K562 (cell line): Measurements from ENCODE around the gene DIP2A. TPM values are rescaled to one million over a fixed set of nuclear protein-coding genes. Genes with fewer than 3 reads are reported as not detected.

ENCODE experiments used
- ATAC-seq: fragments of 200-7000 bp; cut with Tn5 transposase; 3 replicates; pipeline ENCODE4 v1.9.1; 2020; ENCODE audit warnings: moderate library complexity
- BruUV-seq: library from RNA; stranded (reverse); fragments of 400-500 nt; replicated peaks from 2 replicates; lab custom pipeline; 2021; lab: Mats Ljungman, UMichigan
- CTCF ChIA-PET: fragments of 300-600 bp; formaldehyde crosslinking; extraction: SDS; loops from one replicate; lab custom pipeline; 2021; ENCODE audit warnings: low intra/inter-chr PET ratio; lab: Yijun Ruan, JAX
- POLR2A ChIA-PET: fragments of 300-600, 350-650 bp; sonication (Branson Sonifier 250); formaldehyde crosslinking; extraction: SDS; loops from one replicate; lab custom pipeline; 2021; ENCODE audit warnings: antibody characterized with exemption, inconsistent platforms; lab: Yijun Ruan, JAX
- DNase-seq, 4 experiments: peaks; one replicate each; pipeline versions ENCODE4 v3.0.0 to v3.0.0-alpha.2; 2011 to 2018; ENCODE audit warnings: low spot score in 3 of 4, mixed read lengths in 3 of 4; ENCODE audit errors: extremely low read depth in 1 of 4
- FAIRE-seq: peaks from 2 replicates; lab custom pipeline; 2011; peaks lifted over from hg19 to GRCh38; lab: Jason Lieb, UNC
- H2AFZ ChIP-seq: 2 replicates; pipeline ENCODE4 v1.6.0; 2011; ENCODE audit warnings: low read depth, low read length, control low read depth, inconsistent platforms
- H3K27ac ChIP-seq: fragments of 200-600 bp; 3 replicates; pipeline ENCODE4 v1.8.0; 2011; ENCODE audit warnings: low read depth, mild to moderate bottlenecking, control low read depth, inconsistent platforms, low read length, moderate library complexity, mixed read lengths; ENCODE audit errors: extremely low read depth
- H3K27me3 ChIP-seq, 2 experiments: fragments of 300-600 bp in 1 of 2; 2 replicates in 1 of 2; 3 replicates in 1 of 2; pipeline versions ENCODE4 v1.6.0 to v1.8.0; 2011; ENCODE audit warnings: inconsistent platforms in 2 of 2, low read length in 2 of 2, mild to moderate bottlenecking in 1 of 2, mixed read lengths in 1 of 2, moderate library complexity in 1 of 2; ENCODE audit not compliant: control insufficient read depth in 2 of 2, insufficient read depth in 2 of 2
- H3K36me3 ChIP-seq: fragments of 300-600 bp; 3 replicates; pipeline ENCODE4 v1.8.0; 2011; ENCODE audit warnings: mild to moderate bottlenecking, low read length, inconsistent platforms; ENCODE audit not compliant: control insufficient read depth, insufficient read depth
- H3K4me1 ChIP-seq, 2 experiments: fragments of 200-600 bp in 1 of 2; replicated peaks in 1 of 2; 2 replicates in 1 of 2; 3 replicates in 1 of 2; pipeline versions ENCODE4 v1.5.1 to v1.8.0; 2011; ENCODE audit warnings: inconsistent platforms in 2 of 2, low read length in 2 of 2, mild to moderate bottlenecking in 1 of 2, mixed read lengths in 1 of 2, moderate library complexity in 1 of 2; ENCODE audit not compliant: control insufficient read depth in 2 of 2, insufficient read depth in 2 of 2
- H3K4me2 ChIP-seq: 2 replicates; pipeline ENCODE4 v1.6.1; 2011; ENCODE audit warnings: low read length, control low read depth, inconsistent platforms, mixed read lengths; ENCODE audit not compliant: insufficient read depth
- H3K4me3 ChIP-seq: fragments of 200-600 bp; sonication (generic), shearing (Covaris generic); 2 replicates; pipeline ENCODE4 v1.5.1; 2016; ENCODE audit warnings: control low read depth, inconsistent platforms
- H3K79me2 ChIP-seq: fragments of 200-600 bp; 3 replicates; pipeline ENCODE4 v1.8.0; 2011; ENCODE audit warnings: low read length, inconsistent platforms; ENCODE audit not compliant: control insufficient read depth, insufficient read depth
- H3K9ac ChIP-seq, 2 experiments: 2 replicates each; pipeline versions ENCODE4 v1.6.0 to v1.6.1; 2011; ENCODE audit warnings: low read depth in 2 of 2, low read length in 2 of 2, control low read depth in 1 of 2, inconsistent platforms in 1 of 2, mild to moderate bottlenecking in 1 of 2, mixed read lengths in 1 of 2; ENCODE audit not compliant: insufficient read depth in 1 of 2
- H3K9me1 ChIP-seq: one replicate; pipeline ENCODE4 v1.6.0; 2011; ENCODE audit warnings: inconsistent platforms, mild to moderate bottlenecking, low read length, moderate library complexity; ENCODE audit not compliant: control insufficient read depth, insufficient read depth
- H3K9me3 ChIP-seq: replicated peaks from 2 replicates; pipeline ENCODE4 v1.5.1; 2011; ENCODE audit warnings: low read depth, low read length, inconsistent platforms; ENCODE audit not compliant: control insufficient read depth, insufficient read depth
- H4K20me1 ChIP-seq: replicated peaks from 2 replicates; pipeline ENCODE4 v1.6.1; 2011; ENCODE audit warnings: low read length, inconsistent platforms, mixed read lengths; ENCODE audit not compliant: control insufficient read depth, insufficient read depth
- BACH1 ChIP-seq: fragments of 200-800 bp; sonication (Bioruptor generic); IDR thresholded peaks from 2 replicates; pipeline ENCODE4 v1.6.1; 2016; ENCODE audit warnings: missing genetic modification characterization, missing compliant biosample characterization
- DLX4 ChIP-seq: fragments of 250-450 bp; sonication (Bioruptor Pico); IDR thresholded peaks from 2 replicates; pipeline ENCODE4 v1.6.1; 2021; ENCODE audit warnings: mild to moderate bottlenecking
- NELFE ChIP-seq: IDR thresholded peaks from 2 replicates; pipeline ENCODE4 v1.6.1; 2011; ENCODE audit warnings: mild to moderate bottlenecking; ENCODE audit not compliant: insufficient read depth, insufficient read length
- POLR3G ChIP-seq: IDR thresholded peaks from 2 replicates; pipeline ENCODE4 v1.6.1; 2011; ENCODE audit not compliant: insufficient read length, insufficient replicate concordance; ENCODE audit errors: extremely low read depth
- ZNF740 ChIP-seq, 3 experiments: fragments of 200-800 bp in 1 of 3; sonication (Bioruptor generic) in 1 of 3; sonication (generic) in 1 of 3; formaldehyde crosslinking in 1 of 3; IDR thresholded peaks; 2 replicates each; pipeline versions ENCODE4 v1.6.1 to v1.8.0; 2016 to 2022; ENCODE audit warnings: mild to moderate bottlenecking in 2 of 3, missing compliant biosample characterization in 2 of 3, missing genetic modification characterization in 2 of 3, missing genetic modification reagents in 1 of 3
- WGBS: fragments of 100-300 bp; shearing (Covaris generic); methylation state at CpG from one replicate; pipeline ENCODE4 v1.1.6; 2016; ENCODE audit warnings: low coverage, mixed read lengths; ENCODE audit not compliant: insufficient coverage; ENCODE audit errors: missing lambda C conversion rate; 5-methylcytosine and 5-hydroxymethylcytosine counted together
- in situ Hi-C: fragments of 300-500 bp; cut with MboI; formaldehyde crosslinking; loops from 4 replicates; pipeline ENCODE4 v1.15.0; 2018; ENCODE audit warnings: inconsistent platforms, mixed read lengths
- intact Hi-C: fragments of 100-400 bp; cut with micrococcal nuclease; formaldehyde crosslinking; loops from 2 replicates; pipeline ENCODE4 v1.14.2; 2022
- polyA plus RNA-seq, 8 experiments: library from polyadenylated mRNA; depleted of rRNA in 4 of 8; stranded (reverse) in 5 of 8; unstranded in 3 of 8; fragments of >200 nt; fragmentation: Nextera tagmentation in 2 of 8; fragmentation: Illumina TruSeq in 1 of 8; extraction: Ambion mirVana in 2 of 8; extraction: Trizol in 1 of 8; gene quantifications; 2 replicates each; pipeline versions ENCODE4 v1.2.1 to v1.2.3, GENCODE V29; 2011 to 2014; ENCODE audit warnings: inconsistent platforms in 1 of 8, missing spikeins in 1 of 8
- total RNA-seq, 7 experiments: library from RNA; depleted of rRNA in 6 of 7; stranded (reverse); fragments of >200 nt in 6 of 7; fragmentation: Illumina TruSeq in 2 of 7; extraction: Trizol in 2 of 7; gene quantifications; 2 replicates each; pipeline versions ENCODE4 v1.2.1 to v1.2.3, GENCODE V29; 2011 to 2021; ENCODE audit warnings: low replicate concordance in 1 of 7

The DIP2A gene
- total and polyA plus RNA-seq, 9 of the 15 experiments (the other 6 are each of a cell fraction or from before 2014, with no cell fraction given): 4.3 to 34.5 (median 20.3) TPM

GRCh38 chr21:46567348-46567747 is 108.7 kb downstream of the DIP2A start:
- Histone ChIP-seq H2AFZ (no peak overlapping the region), H3K27ac (no peak overlapping the region), H3K79me2 (no peaks in the 10 kb centered on the region), H3K9me3 (no peaks in the 10 kb centered on the region), H3K4me2 (no peak overlapping the region), H3K36me3 (peaks cover 69% of the 10 kb centered on the region; the same call in 2 of the 3 replicates), H3K27me3 (no peaks in the 10 kb centered on the region), H3K9ac (no peak overlapping the region), H3K4me3 (no peak overlapping the region), H3K4me1 (peaks cover 0 to 10% of the 10 kb centered on the region in 2 experiments; a peak in 2 of 5 replicates), H3K9me1 (peaks cover 4% of the 10 kb centered on the region), H4K20me1 (no peaks in the 10 kb centered on the region)
- TF ChIP-seq ZNF740 (CRISPR knock-in tag; IDR thresholded peaks at IDR 0.05): no peak
- TF ChIP-seq ZNF740 (tag; IDR thresholded peaks at IDR 0.05): no peak
- no peak for TF ChIP-seq BACH1
- no peak for TF ChIP-seq NELFE
- no peak for TF ChIP-seq POLR3G
- TF ChIP-seq DLX4 (CRISPR knock-in tag): no peak
- ATAC-seq: no peak
- 96% methylated on average over 15 of the region's 15 CpGs for WGBS
- intact Hi-C loops (no loop called here), in situ Hi-C loops (no loop called here)
- no peak for DNase-seq
- no TSS peak for BruUV-seq
- ChIA-PET POLR2A (interaction anchor here (0.5 to 1.0 kb wide), 3 partner anchors 9 to 35 kb away, joined by 3 to 4 read pairs (median 3); no protein-coding TSS in a partner anchor), CTCF (no interaction called here)
- FAIRE-seq: no peak
